ENCODE data around the gene HOXA7.

Gene HOXA7

DNA sequence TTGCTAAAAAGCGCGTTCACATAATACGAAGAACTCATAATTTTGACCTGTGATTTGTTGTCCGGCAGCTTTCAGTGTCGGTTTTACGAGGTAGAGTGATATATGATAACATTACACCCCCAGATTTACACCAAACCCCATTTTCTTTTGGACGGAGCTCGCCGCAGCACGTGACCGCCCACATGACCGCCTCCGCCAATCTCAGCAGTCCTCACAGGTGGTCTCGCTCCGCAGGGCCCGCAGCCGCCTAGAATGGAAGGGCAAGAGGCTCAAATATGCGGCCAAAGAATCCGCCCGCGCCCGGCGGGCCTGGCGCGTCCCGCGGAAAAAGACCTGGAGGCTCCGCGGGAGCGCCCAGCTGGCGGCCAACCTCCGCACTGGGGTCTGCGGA, at the start of gene HOXA7:
TSS of gene HOXA7 (minus strand) at position 168 of the 391 bp plus-strand sequence. CDS start at position 38, 130 bp downstream.
- Mint-ChIP-seq H3K27me3 (peaks cover 70% of the 10 kb centered on the region), H3K36me3 (peaks cover 3% of the 10 kb centered on the region), H3K27ac (peak within 1 kb of the TSS; percentile 79), H3K4me1 (peaks cover 56% of the 10 kb centered on the region), H3K9me3 (no peaks in the 10 kb centered on the region), H3K4me3 (peak within 1 kb of the TSS; percentile 70)

DNA sequence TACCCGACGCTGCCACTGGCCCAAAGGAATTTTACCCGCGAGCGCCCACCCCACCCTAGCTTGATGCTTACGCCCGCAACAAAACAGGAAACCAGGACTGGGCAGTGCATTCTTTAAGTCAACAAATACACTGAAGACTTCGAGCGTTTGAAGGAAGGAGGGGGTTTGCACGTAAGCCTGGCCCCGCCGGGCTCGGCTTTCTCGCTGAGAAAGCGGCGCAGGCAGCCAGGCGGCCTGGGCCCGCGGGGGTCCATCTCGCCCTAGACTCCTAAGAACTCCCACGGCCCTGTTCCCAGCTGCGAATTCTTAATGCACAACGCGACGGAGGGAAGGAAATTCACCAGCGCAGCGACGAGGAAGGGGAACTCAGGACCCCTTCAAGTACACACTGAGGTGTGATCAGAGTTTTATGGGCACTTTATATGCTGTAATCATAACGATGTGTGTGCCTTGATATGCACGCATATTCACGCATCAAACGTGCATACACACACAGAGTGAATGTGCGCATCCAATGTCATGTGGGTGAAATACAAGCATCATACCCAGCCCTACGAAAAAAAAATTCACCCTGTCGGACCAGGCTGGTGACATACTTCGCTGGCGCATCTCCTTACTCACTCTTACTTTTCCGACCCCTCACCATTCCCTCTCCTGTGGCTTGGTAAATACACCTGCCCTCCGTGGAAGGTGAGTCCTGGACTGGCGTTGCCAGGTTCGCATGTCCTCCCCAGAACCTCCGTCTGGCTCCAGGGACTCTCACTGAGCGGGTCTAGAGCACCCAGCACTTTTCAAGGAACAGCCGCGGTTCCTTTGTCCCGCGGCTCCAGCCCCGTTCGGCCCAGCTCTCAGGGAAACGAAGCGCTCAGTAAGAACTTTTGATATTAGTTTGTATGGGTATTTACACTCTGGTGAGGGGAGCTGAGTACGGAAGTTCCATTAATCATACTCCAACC, 49.1 kb upstream of the HOXA7 start:
- H3K4me3 Mint-ChIP-seq: peak overlapping the region; percentile 54
- H3K4me1 Mint-ChIP-seq: peaks cover 36% of the 10 kb centered on the region
- no peak overlapping the region for H3K27ac Mint-ChIP-seq
- no peaks in the 10 kb centered on the region for H3K9me3 Mint-ChIP-seq
- H3K36me3 Mint-ChIP-seq: no peaks in the 10 kb centered on the region
- peaks cover 70% of the 10 kb centered on the region for H3K27me3 Mint-ChIP-seq

GRCh38 chr7:27204851-27205322, 48.4 kb upstream of the HOXA7 start:
- Mint-ChIP-seq H3K9me3 (no peaks in the 10 kb centered on the region), H3K4me1 (peaks cover 34% of the 10 kb centered on the region), H3K36me3 (no peaks in the 10 kb centered on the region), H3K4me3 (no peak overlapping the region), H3K27ac (no peak overlapping the region), H3K27me3 (peaks cover 67% of the 10 kb centered on the region)

- H3K9me3 Mint-ChIP-seq: no peaks in the 10 kb centered on the region
- H3K36me3 Mint-ChIP-seq: no peaks in the 10 kb centered on the region
- H3K4me3 Mint-ChIP-seq: no peak overlapping the region
- peaks cover 36% of the 10 kb centered on the region for H3K4me1 Mint-ChIP-seq
- H3K27ac Mint-ChIP-seq: no peak overlapping the region
- peaks cover 65% of the 10 kb centered on the region for H3K27me3 Mint-ChIP-seq
Measured at GRCh38 chr7:27203964-27204594, 47.6 kb upstream of the HOXA7 start.

DNA sequence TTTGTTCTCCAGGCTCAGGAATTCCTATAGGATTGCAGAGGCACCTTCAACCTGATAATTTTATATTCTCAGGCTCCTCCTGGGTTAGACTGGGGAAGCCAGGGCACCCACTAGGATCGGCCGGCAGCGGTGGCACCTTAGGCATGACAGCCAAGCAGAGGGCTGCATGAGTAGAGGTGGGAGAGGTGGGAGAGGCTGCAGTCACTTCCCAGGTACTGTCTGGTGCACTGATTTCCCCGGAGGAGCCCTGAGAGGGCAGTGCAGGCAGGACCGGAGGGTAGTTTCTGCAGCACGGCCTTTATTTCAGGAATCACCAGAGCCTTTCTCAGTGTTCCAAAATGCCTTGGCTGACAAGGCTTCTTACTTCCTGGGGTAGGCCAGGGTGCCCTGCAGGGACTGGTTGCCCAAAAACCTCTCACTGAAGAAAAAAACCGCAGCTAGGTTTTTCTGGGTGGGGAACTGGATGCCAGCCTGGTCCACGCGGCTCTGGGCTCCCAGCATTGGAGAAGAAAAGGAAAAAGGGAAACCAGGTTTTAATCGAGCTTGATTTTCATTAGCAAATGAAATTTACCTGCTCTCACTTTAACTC, 47.0 kb upstream of the HOXA7 start:
- Mint-ChIP-seq H3K4me1 (peaks cover 41% of the 10 kb centered on the region), H3K27ac (peak overlapping the region; percentile 23), H3K9me3 (no peaks in the 10 kb centered on the region), H3K36me3 (no peaks in the 10 kb centered on the region), H3K27me3 (peaks cover 63% of the 10 kb centered on the region), H3K4me3 (no peak overlapping the region)

- no peak overlapping the region for H3K27ac Mint-ChIP-seq
- peaks cover 46% of the 10 kb centered on the region for H3K4me1 Mint-ChIP-seq
- peaks cover 66% of the 10 kb centered on the region for H3K27me3 Mint-ChIP-seq
- no peaks in the 10 kb centered on the region for H3K36me3 Mint-ChIP-seq
- H3K9me3 Mint-ChIP-seq: no peaks in the 10 kb centered on the region
- no peak overlapping the region for H3K4me3 Mint-ChIP-seq
Measured at GRCh38 chr7:27202862-27203134, 46.3 kb upstream of the HOXA7 start.

DNA sequence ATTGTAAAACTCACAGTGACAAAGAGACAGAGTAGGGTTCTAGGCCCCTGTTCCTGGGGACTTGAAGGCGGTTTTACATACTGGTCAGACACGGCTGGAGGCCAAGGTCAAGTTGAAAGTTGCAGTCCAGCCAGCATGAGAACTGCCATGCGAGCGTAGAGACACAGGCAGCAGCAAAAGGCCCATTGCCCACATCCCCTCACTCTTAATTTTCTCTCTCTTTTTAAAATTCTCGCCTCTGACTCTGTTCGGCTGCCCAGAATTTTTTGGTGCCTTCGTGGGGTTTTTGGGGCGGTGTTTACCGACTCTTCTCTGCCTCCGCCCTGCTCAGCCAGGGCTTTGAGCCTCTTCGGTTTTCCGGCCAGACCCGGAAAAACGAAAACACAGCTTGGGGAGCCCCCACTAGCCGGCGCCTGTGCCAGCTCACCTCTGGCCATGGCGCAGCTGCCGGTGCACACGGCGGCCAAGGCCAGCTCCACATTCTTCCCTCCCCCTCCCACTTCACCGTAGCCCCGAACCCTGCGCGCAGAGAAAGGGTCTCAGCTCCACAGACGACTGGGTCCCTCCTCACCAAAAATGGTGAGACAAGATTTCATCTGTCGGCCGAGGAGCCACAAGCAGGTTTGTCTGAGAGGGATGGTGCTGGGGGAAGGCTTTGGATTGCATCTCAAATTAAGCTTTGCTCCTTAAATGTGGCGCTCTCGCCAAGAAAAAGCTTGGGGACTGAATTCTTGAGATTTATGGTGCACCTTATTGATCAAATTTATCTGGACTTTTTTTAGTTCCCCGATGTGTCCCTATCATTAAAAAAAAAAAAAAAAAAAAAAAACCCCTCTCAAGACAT, 45.8 kb upstream of the HOXA7 start:
- Mint-ChIP-seq H3K9me3 (no peaks in the 10 kb centered on the region), H3K27me3 (peaks cover 68% of the 10 kb centered on the region), H3K36me3 (no peaks in the 10 kb centered on the region), H3K4me3 (no peak overlapping the region), H3K4me1 (peaks cover 46% of the 10 kb centered on the region), H3K27ac (no peak overlapping the region)

DNA sequence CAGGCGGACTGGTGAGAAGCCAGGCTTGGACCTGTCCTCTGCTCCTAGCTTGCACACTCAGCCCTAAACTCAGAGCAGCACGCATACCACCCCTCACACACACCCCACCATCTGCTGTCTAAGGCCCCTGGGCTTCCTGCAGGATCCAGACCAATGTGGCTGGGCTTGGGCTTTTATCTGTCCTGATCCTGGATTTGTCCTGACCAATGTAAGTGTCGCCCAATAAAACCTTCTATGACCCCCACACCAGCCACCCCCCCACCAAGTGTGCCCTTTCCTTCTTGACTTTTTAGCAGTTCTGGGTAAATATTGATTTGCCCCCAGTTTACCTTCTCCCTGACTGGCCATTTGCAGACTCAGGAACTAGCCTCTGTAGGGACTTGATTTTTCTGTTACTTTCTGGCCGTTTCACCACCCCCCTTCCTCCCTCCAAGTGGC, 45.1 kb upstream of the HOXA7 start:
- peaks cover 46% of the 10 kb centered on the region for H3K4me1 Mint-ChIP-seq
- H3K4me3 Mint-ChIP-seq: no peak overlapping the region
- no peaks in the 10 kb centered on the region for H3K9me3 Mint-ChIP-seq
- H3K36me3 Mint-ChIP-seq: no peaks in the 10 kb centered on the region
- H3K27me3 Mint-ChIP-seq: peaks cover 65% of the 10 kb centered on the region
- H3K27ac Mint-ChIP-seq: no peak overlapping the region

GRCh38 chr7:27200761-27201579, 44.5 kb upstream of the HOXA7 start:
- peak overlapping the region; percentile 64 for H3K4me3 Mint-ChIP-seq
- H3K9me3 Mint-ChIP-seq: no peaks in the 10 kb centered on the region
- H3K27me3 Mint-ChIP-seq: peaks cover 65% of the 10 kb centered on the region
- H3K36me3 Mint-ChIP-seq: no peaks in the 10 kb centered on the region
- peaks cover 44% of the 10 kb centered on the region for H3K4me1 Mint-ChIP-seq
- no peak overlapping the region for H3K27ac Mint-ChIP-seq

DNA sequence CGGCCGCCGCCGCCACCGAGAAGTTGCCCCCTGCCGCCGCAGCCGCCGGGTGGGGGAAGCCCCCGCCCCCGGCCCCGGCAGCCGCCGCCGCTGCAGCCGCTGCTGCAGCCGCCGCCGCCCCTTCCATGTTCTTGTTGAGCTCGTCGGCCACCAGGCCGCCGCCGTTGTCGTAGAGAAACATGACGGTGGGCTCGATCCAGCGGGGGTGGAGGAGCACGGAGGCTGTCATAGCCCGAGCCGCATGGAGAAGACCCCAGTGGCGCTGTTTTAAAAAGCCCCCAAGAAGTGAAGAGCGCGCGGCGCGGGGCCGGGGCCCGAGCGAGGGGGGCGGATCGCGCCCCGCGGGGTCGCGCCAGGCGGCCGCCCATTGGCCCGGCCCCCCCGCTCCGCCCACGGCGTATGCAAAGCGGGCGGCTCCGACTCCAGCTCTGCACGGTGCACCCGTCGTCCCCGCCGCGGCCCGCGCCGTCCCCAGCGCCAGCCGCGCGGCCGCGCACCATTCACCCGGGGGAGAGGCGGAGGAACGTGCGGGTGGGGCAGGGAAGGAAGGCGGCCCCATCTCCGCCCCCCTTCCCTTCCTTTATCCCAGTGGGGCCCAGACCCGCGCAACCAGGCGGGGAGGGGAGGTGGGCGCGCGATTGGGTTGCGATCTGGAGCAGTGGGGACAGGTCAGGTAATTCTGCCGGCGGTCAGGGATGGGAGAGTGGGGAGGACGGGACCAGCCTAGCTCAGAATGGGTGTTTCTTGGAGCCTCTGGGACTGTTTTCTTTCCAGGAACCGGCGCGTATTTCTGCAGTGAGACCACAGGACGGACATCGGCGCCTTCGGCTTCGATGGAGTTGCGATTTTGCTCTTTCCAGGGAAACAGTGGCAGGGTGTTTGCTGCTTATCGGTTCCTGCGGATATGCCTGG, 43.6 kb upstream of the HOXA7 start, which contains the start of gene HOXA13:
TSS of gene HOXA13 (minus strand) at position 243 of the 912 bp plus-strand sequence. CDS start at position 229, 14 bp downstream.
- no peaks in the 10 kb centered on the region for H3K9me3 Mint-ChIP-seq
- H3K4me3 Mint-ChIP-seq: peak within 1 kb of the TSS; percentile 82
- peaks cover 64% of the 10 kb centered on the region for H3K27me3 Mint-ChIP-seq
- H3K27ac Mint-ChIP-seq: no peak within 1 kb of the TSS
- H3K36me3 Mint-ChIP-seq: no peaks in the 10 kb centered on the region
- peaks cover 38% of the 10 kb centered on the region for H3K4me1 Mint-ChIP-seq

DNA sequence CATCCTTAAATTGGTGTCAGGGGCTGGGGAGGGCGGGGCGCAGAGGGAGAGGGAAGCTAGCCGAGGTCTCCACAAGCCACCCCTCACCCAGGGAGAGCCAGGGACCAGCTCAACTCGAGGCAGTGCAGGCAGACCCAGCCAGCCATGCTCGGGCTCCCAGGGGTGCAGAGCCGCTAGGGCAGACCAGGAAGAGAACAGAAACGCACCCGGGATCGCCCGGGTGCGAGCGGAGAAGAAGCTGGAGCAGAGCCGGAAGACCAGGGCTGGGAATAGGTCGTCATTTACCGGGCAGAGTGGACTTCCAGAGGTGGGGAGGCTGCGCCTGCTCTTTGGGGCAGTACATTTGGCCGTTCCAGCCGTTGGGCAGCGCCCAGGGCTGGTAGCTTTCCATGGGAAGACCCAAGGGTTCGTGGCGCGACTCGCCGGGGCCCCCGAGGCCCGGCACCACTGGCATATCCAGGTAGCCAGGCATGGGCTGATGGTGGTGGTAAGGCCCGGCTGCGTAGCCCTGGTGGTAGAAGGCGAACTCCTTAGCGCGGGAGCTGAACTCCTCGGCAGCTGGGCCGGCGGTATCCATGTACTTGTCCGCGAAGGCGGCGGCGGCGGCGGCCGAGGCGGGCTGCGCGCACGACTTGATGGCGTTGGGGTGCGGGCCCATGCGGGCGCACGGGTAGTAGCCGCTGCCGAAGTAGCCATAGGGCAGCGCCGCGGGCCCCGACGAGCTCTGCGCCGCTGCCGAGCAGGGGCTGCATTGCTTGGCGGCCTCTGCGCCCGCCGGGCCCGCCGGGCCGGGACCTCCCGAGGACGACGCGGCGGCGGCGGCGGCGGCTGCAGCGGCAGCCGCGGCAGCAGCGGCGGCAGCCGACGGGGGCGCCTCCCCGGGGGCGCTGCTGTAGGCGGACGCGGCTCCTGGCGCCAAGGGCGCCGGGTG, 42.7 kb upstream of the HOXA7 start:
- H3K4me3 Mint-ChIP-seq: peak overlapping the region; percentile 77
- H3K4me1 Mint-ChIP-seq: peaks cover 33% of the 10 kb centered on the region
- no peaks in the 10 kb centered on the region for H3K36me3 Mint-ChIP-seq
- H3K27ac Mint-ChIP-seq: no peak overlapping the region
- peaks cover 66% of the 10 kb centered on the region for H3K27me3 Mint-ChIP-seq
- H3K9me3 Mint-ChIP-seq: no peaks in the 10 kb centered on the region

GRCh38 chr7:27198138-27198841, 41.8 kb upstream of the HOXA7 start:
- H3K4me3 Mint-ChIP-seq: peak overlapping the region; percentile 42
- H3K9me3 Mint-ChIP-seq: no peaks in the 10 kb centered on the region
- H3K4me1 Mint-ChIP-seq: peaks cover 38% of the 10 kb centered on the region
- H3K27me3 Mint-ChIP-seq: peaks cover 70% of the 10 kb centered on the region
- H3K27ac Mint-ChIP-seq: peak overlapping the region; percentile 4
- no peaks in the 10 kb centered on the region for H3K36me3 Mint-ChIP-seq
